Karpas-422 (cell line): ENCODE data around the gene HRH4. TPM values are rescaled to one million over a fixed set of nuclear protein-coding genes. Genes with fewer than 3 reads are reported as not detected.

ENCODE experiments used
- DNase-seq: peaks from one replicate; pipeline ENCODE4 v3.0.0-alpha.2; 2015
- H2AFZ ChIP-seq: fragments of 200-600 bp; sonication (generic); 2 replicates; pipeline ENCODE4 v1.6.1; 2014; ENCODE audit warnings: antibody characterized with exemption, low read length, mixed read lengths
- H3K27ac ChIP-seq: fragments of 200-600 bp; sonication (generic); 2 replicates; pipeline ENCODE4 v1.5.1; 2014; ENCODE audit warnings: mild to moderate bottlenecking, low read length, moderate library complexity
- H3K27me3 ChIP-seq: fragments of 200-600 bp; sonication (generic); 2 replicates; pipeline ENCODE4 v1.6.1; 2014; ENCODE audit warnings: low read length, mixed read lengths
- H3K36me3 ChIP-seq: fragments of 200-600 bp; sonication (generic); 2 replicates; pipeline ENCODE4 v1.6.1; 2014; ENCODE audit warnings: low read length, mixed read lengths; ENCODE audit not compliant: insufficient read depth
- H3K4me1 ChIP-seq: fragments of 200-600 bp; sonication (generic); 2 replicates; pipeline ENCODE4 v1.6.1; 2014; ENCODE audit warnings: mild to moderate bottlenecking, low read length, mixed read lengths
- H3K4me2 ChIP-seq: fragments of 200-600 bp; sonication (generic); 2 replicates; pipeline ENCODE4 v1.6.1; 2014; ENCODE audit warnings: low read length, low read depth, mild to moderate bottlenecking; ENCODE audit not compliant: poor library complexity, severe bottlenecking
- H3K4me3 ChIP-seq: fragments of 200-600 bp; sonication (generic); 2 replicates; pipeline ENCODE4 v1.5.1; 2014; ENCODE audit warnings: mild to moderate bottlenecking, antibody characterized with exemption, low read length, mixed read lengths
- H3K79me2 ChIP-seq: fragments of 200-600 bp; sonication (generic); 2 replicates; pipeline ENCODE4 v1.6.1; 2014; ENCODE audit warnings: mild to moderate bottlenecking, low read length, mixed read lengths
- H3K9ac ChIP-seq: fragments of 200-600 bp; sonication (generic); 2 replicates; pipeline ENCODE4 v1.6.0; 2014; ENCODE audit warnings: low read length
- H3K9me2 ChIP-seq: fragments of 200-600 bp; sonication (generic), shearing (Covaris generic); replicated peaks from 2 replicates; pipeline ENCODE4 v1.6.0; 2014; ENCODE audit warnings: mild to moderate bottlenecking, low read length, moderate library complexity; ENCODE audit not compliant: insufficient read depth
- H3K9me3 ChIP-seq: fragments of 300-700, 200-600 bp; sonication (generic); 2 replicates; pipeline ENCODE4 v1.6.1; 2014; ENCODE audit warnings: low read length, mixed read lengths
- H4K20me1 ChIP-seq: fragments of 200-600 bp; sonication (generic); 2 replicates; pipeline ENCODE4 v1.6.1; 2014; ENCODE audit warnings: mild to moderate bottlenecking, antibody characterized with exemption, low read length, low read depth; ENCODE audit not compliant: insufficient read depth
- total RNA-seq: library from RNA; depleted of rRNA; stranded (reverse); fragments of >200 nt; shearing (Covaris generic); gene quantifications from 2 replicates; pipeline ENCODE4 v1.2.3, GENCODE V29; 2014; ENCODE audit warnings: low replicate concordance

HRH4 gene
- total RNA-seq, 1 experiment from 2014 or later = 0.15 TPM

GRCh38 chr18:24502667-24503523 is 42.5 kb downstream of the HRH4 start:
- Histone ChIP-seq H3K27ac (no peak overlapping the region), H3K9me3 (no peaks in the 10 kb centered on the region), H3K79me2 (no peaks in the 10 kb centered on the region), H3K27me3 (no peaks in the 10 kb centered on the region), H3K4me1 (no peaks in the 10 kb centered on the region), H3K36me3 (no peaks in the 10 kb centered on the region), H3K9ac (no peak overlapping the region), H3K4me3 (no peak overlapping the region), H3K9me2 (no peaks in the 10 kb centered on the region), H4K20me1 (no peaks in the 10 kb centered on the region), H2AFZ (no peak overlapping the region), H3K4me2 (no peak overlapping the region)
- DNase-seq = no peak

GRCh38 chr18:24504401-24504800 is 44.0 kb downstream of the HRH4 start:
- no peaks in the 10 kb centered on the region for H4K20me1 ChIP-seq
- no peaks in the 10 kb centered on the region for H3K9me3 ChIP-seq
- no peaks in the 10 kb centered on the region for H3K79me2 ChIP-seq
- no peak overlapping the region for H3K4me2 ChIP-seq
- DNase-seq = no peak
- H3K36me3 ChIP-seq = no peaks in the 10 kb centered on the region
- no peaks in the 10 kb centered on the region for H3K27me3 ChIP-seq
- no peaks in the 10 kb centered on the region for H3K9me2 ChIP-seq
- H3K4me1 ChIP-seq = no peaks in the 10 kb centered on the region
- H3K27ac ChIP-seq = no peak overlapping the region
- H2AFZ ChIP-seq = no peak overlapping the region
- no peak overlapping the region for H3K4me3 ChIP-seq
- no peak overlapping the region for H3K9ac ChIP-seq

GRCh38 chr18:24506175-24506574 is 45.7 kb downstream of the HRH4 start:
- DNase-seq = no peak
- no peaks in the 10 kb centered on the region for H3K9me3 ChIP-seq
- H3K27me3 ChIP-seq = no peaks in the 10 kb centered on the region
- H3K27ac ChIP-seq = no peak overlapping the region
- no peaks in the 10 kb centered on the region for H3K4me1 ChIP-seq
- H3K9me2 ChIP-seq = no peaks in the 10 kb centered on the region
- no peak overlapping the region for H3K9ac ChIP-seq
- H3K4me3 ChIP-seq = no peak overlapping the region
- H2AFZ ChIP-seq = no peak overlapping the region
- H3K36me3 ChIP-seq = no peaks in the 10 kb centered on the region
- no peaks in the 10 kb centered on the region for H4K20me1 ChIP-seq
- H3K79me2 ChIP-seq = no peaks in the 10 kb centered on the region
- H3K4me2 ChIP-seq = no peak overlapping the region

GRCh38 chr18:24509435-24509834 is 49.0 kb downstream of the HRH4 start:
- Histone ChIP-seq H4K20me1 (no peaks in the 10 kb centered on the region), H3K27me3 (no peaks in the 10 kb centered on the region), H3K4me1 (no peaks in the 10 kb centered on the region), H3K27ac (no peak overlapping the region), H3K36me3 (no peaks in the 10 kb centered on the region), H3K9me3 (no peaks in the 10 kb centered on the region), H2AFZ (no peak overlapping the region), H3K9me2 (no peaks in the 10 kb centered on the region), H3K79me2 (no peaks in the 10 kb centered on the region), H3K9ac (no peak overlapping the region), H3K4me3 (no peak overlapping the region), H3K4me2 (no peak overlapping the region)
- no peak for DNase-seq

- H2AFZ ChIP-seq = no peak overlapping the region
- no peak overlapping the region for H3K27ac ChIP-seq
- no peak overlapping the region for H3K9ac ChIP-seq
- no peaks in the 10 kb centered on the region for H3K4me1 ChIP-seq
- H3K4me3 ChIP-seq = no peak overlapping the region
- no peak overlapping the region for H3K4me2 ChIP-seq
- no peaks in the 10 kb centered on the region for H3K9me2 ChIP-seq
- H3K36me3 ChIP-seq = no peaks in the 10 kb centered on the region
- no peaks in the 10 kb centered on the region for H3K27me3 ChIP-seq
- DNase-seq = peak; percentile 74
- no peaks in the 10 kb centered on the region for H3K79me2 ChIP-seq
- no peaks in the 10 kb centered on the region for H3K9me3 ChIP-seq
- no peaks in the 10 kb centered on the region for H4K20me1 ChIP-seq
Observed at GRCh38 chr18:24514439-24514838, 54.0 kb downstream of the HRH4 start.

- Histone ChIP-seq H3K9me3 (no peaks in the 10 kb centered on the region), H3K27me3 (no peaks in the 10 kb centered on the region), H2AFZ (no peak overlapping the region), H3K79me2 (no peaks in the 10 kb centered on the region), H3K9me2 (no peaks in the 10 kb centered on the region), H3K27ac (no peak overlapping the region), H3K4me2 (no peak overlapping the region), H3K4me1 (no peaks in the 10 kb centered on the region), H4K20me1 (no peaks in the 10 kb centered on the region), H3K36me3 (no peaks in the 10 kb centered on the region), H3K4me3 (no peak overlapping the region), H3K9ac (no peak overlapping the region)
- DNase-seq = no peak
Observed at GRCh38 chr18:24515721-24516120, 55.3 kb downstream of the HRH4 start.

GRCh38 chr18:24516261-24516660 is 55.8 kb downstream of the HRH4 start:
- no peaks in the 10 kb centered on the region for H4K20me1 ChIP-seq
- H3K4me2 ChIP-seq = no peak overlapping the region
- no peak for DNase-seq
- no peak overlapping the region for H3K4me3 ChIP-seq
- H3K79me2 ChIP-seq = no peaks in the 10 kb centered on the region
- H3K36me3 ChIP-seq = no peaks in the 10 kb centered on the region
- H3K27me3 ChIP-seq = no peaks in the 10 kb centered on the region
- no peak overlapping the region for H3K9ac ChIP-seq
- H2AFZ ChIP-seq = no peak overlapping the region
- H3K9me3 ChIP-seq = no peaks in the 10 kb centered on the region
- H3K9me2 ChIP-seq = no peaks in the 10 kb centered on the region
- no peak overlapping the region for H3K27ac ChIP-seq
- H3K4me1 ChIP-seq = no peaks in the 10 kb centered on the region

GRCh38 chr18:24517554-24517953 is 57.1 kb downstream of the HRH4 start:
- H3K27me3 ChIP-seq = no peaks in the 10 kb centered on the region
- no peak overlapping the region for H3K4me2 ChIP-seq
- no peak overlapping the region for H3K27ac ChIP-seq
- no peaks in the 10 kb centered on the region for H3K79me2 ChIP-seq
- no peak for DNase-seq
- H3K4me3 ChIP-seq = no peak overlapping the region
- no peaks in the 10 kb centered on the region for H3K4me1 ChIP-seq
- H3K9ac ChIP-seq = no peak overlapping the region
- no peaks in the 10 kb centered on the region for H3K36me3 ChIP-seq
- no peaks in the 10 kb centered on the region for H3K9me2 ChIP-seq
- no peaks in the 10 kb centered on the region for H4K20me1 ChIP-seq
- H2AFZ ChIP-seq = no peak overlapping the region
- H3K9me3 ChIP-seq = no peaks in the 10 kb centered on the region
